ENCODE measurements around the gene S100A1. TPM values are rescaled to one million over a fixed set of nuclear protein-coding genes. Genes with fewer than 3 reads are reported as not detected.

S100A1 gene
- total and polyA plus RNA-seq, 2 of the 8 experiments (the other 6 are each of a cell fraction or from before 2014, with no cell fraction given), result 2.0 TPM; not detected in 1

GRCh38 chr1:153598309-153599172 lies 29.7 kb upstream of the S100A1 start (continued):
- no peak for TF ChIP-seq BCL11A (IDR thresholded peaks at IDR 0.05; ENCODE audit: low read depth in 2 of 2, low read length in 2 of 2)
- TF ChIP-seq BACH1 (IDR thresholded peaks at IDR 0.05; ENCODE audit: low read length), result no peak

Data from H1 (cell line).